Measurements from ENCODE around the gene ABCA8. TPM values are rescaled to one million over a fixed set of nuclear protein-coding genes. Genes with fewer than 3 reads are reported as not detected.

ABCA8 gene
- total RNA-seq, 1 experiment from 2014 or later = not detected

GRCh38 chr17:68870161-68870826, 84.9 kb downstream of the ABCA8 start:
- no peak for DNase-seq (ENCODE audit: low read depth)

- peak; percentile 15 for DNase-seq (ENCODE audit: low read depth)
These were observed 86.5 kb downstream of the ABCA8 start for GRCh38 chr17:68868708-68869107.

DNA sequence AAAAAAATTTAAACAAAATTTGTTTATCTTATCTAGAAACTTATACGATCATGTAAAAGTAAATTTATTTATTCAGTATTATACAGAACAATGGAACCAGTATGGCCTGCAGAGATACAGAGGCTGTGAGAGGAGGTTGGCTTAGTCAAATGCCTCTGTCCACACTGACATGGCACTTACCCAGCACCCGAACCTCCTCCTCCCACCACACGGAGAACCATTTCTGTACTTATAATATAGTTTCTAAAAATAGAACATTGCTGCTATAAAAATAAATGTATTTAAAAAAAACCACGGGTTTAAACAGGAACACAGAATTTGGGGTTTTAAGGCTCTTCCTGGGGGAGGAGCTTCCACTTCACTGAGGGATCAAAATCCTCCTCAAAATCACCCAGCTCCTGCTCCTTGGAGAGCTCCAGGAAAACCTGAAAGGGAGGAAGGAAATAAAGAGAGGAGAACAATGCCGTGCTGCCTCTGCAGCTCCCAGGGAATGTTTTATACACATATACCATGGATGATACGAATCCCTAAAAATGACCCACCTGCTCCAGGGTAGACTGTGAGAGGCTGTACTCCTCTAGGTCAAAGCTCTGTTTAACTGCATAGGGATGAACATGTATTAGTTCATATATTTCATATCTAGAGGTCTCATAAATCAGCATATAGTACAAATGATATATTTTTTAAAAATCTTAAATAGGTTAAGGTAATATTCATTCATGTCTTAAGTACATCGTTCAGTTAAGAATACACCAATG, 87.3 kb downstream of the ABCA8 start:
- no peak for DNase-seq (ENCODE audit: low read depth)

GRCh38 chr17:68865584-68865983, 89.6 kb downstream of the ABCA8 start:
- DNase-seq (ENCODE audit: low read depth) = no peak

DNA sequence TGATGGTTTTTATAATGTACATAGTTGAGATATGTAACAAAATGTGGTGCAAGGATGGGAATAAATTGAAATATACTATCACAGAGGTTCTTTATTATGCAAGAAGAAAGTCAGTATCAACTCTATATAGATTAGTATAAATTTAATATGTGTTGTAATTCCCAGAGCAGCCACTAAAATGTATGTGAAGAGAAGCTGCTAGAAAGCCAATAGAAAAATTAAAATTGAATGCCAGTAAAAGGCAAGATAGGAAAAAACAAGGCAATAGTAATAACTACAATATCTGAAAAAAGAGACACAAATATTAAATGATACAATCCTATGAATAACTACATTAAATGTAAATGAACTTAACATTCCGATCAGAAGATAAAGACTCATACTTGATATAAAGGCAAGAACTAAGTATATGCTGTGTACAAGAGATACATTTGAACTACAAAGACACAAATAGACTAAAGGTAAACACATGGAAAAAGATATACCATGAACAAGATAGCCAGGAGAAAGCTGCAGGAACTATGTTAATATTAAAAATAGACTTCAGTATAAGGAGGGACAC, 92.0 kb downstream of the ABCA8 start:
- no peak for DNase-seq (ENCODE audit: low read depth)

- DNase-seq (ENCODE audit: low read depth) = no peak
These were observed 93.6 kb downstream of the ABCA8 start for GRCh38 chr17:68861602-68862001.

DNA sequence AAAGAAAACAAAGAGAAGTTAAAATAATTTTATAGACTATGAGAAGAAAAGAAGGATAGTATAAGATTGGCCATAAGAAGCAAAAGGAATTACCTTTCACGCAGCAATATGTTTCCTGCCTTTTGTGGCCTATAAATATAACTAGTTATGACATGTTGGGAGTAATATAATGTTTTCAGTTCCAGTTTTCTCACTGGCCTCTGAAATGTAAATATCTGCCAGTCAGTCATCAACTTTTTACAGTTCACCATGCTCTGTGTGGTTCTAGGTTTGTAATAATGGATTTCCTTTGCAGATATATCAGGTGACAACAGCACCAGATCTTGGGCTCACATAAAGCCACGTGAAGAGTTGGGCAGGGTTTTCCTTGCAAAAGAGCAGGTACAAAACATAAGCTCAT, 94.3 kb downstream of the ABCA8 start:
- no peak for DNase-seq (ENCODE audit: low read depth)

GRCh38 chr17:68854452-68854851, 100.7 kb downstream of the ABCA8 start:
- DNase-seq (ENCODE audit: low read depth) = no peak

DNA sequence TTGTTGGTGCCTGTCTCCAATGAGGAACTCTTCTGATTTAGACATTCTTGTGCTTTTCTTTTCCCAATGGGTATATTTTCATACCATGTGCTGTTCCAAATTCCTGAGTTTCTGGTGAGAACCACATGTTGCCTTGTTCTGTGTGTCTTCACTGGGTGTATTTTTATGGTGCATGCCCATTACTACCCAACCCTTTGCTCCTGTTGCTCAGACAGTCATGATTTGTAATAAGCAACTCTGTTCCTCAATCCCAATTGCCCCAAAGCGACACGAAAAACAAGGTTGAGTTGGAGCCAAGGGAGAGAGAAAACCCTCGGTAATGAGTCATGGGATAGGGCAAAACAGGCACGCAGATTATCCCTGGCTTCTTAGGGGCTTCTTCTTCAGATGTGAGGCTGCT, 101.8 kb downstream of the ABCA8 start:
- peak; percentile 34 for DNase-seq (ENCODE audit: low read depth)

DNA sequence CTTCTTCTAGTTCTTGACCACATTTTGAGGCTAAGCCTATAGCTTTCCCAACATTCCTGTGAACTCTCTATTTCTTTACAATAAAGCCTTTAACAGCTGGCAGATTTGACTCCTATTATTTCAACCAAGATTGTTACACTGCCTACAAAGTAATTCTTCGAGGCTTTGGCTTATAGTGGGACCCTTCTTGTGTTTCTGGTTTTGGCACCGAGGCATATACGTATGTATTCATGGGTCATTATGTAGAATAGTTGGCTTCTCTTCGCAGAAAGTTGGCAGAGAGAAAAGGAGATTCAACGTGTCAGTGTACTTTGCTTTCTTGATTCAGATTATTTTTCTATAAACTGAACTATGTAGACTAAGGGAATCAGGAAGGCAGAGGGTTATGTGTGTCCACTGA, 102.2 kb downstream of the ABCA8 start:
- no peak for DNase-seq (ENCODE audit: low read depth)

DNA sequence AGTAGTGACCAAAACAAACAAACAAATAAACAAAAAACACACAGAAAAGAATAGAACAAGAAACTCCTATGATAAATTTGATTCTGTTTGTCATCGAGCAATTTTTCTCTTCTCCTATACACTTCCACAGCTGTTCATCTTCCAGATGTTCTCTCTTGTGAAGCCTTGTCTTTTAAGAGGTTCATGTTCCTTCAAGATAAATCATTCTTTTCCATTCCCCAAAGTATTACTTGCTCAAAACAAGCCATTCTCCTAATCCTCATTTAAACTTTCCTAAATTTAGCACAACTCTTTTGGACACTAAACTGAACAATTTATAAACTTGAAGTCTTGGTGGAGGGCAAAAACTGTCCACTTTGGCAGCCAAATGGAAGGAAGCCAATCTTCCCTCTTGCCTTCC, 103.3 kb downstream of the ABCA8 start:
- no peak for DNase-seq (ENCODE audit: low read depth)

GRCh38 chr17:68850749-68851510, 104.3 kb downstream of the ABCA8 start:
- no peak for DNase-seq (ENCODE audit: low read depth)

GRCh38 chr17:68849673-68850610, 105.2 kb downstream of the ABCA8 start:
- DNase-seq (ENCODE audit: low read depth) = peak; percentile 10

- no peak for DNase-seq (ENCODE audit: low read depth)
These were observed 107.5 kb downstream of the ABCA8 start for GRCh38 chr17:68847711-68848110.

DNA sequence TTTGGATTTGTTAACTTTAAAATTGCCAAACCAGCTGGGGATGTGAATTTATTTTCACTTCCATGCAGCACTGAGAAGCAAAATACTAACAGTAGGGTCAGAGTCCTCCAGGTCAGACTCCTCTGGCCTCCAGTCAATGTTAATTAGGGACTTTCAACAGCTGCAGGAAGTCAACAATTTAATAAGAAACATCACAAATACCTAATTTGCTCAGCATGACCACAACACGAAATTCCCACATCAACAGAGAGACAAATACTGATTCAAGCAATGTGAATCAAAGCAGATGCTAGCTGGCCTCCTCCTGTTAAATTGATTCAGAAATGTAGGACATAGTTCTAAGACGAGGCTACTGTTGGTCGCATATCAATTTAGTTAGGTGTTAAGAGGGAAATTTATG, 111.7 kb downstream of the ABCA8 start:
- peak; percentile 21 for DNase-seq (ENCODE audit: low read depth)

- no peak for DNase-seq (ENCODE audit: low read depth)
These were observed 115.1 kb downstream of the ABCA8 start for GRCh38 chr17:68840073-68840472.

GRCh38 chr17:68835071-68835470, 120.1 kb downstream of the ABCA8 start:
- DNase-seq (ENCODE audit: low read depth) = no peak

DNA sequence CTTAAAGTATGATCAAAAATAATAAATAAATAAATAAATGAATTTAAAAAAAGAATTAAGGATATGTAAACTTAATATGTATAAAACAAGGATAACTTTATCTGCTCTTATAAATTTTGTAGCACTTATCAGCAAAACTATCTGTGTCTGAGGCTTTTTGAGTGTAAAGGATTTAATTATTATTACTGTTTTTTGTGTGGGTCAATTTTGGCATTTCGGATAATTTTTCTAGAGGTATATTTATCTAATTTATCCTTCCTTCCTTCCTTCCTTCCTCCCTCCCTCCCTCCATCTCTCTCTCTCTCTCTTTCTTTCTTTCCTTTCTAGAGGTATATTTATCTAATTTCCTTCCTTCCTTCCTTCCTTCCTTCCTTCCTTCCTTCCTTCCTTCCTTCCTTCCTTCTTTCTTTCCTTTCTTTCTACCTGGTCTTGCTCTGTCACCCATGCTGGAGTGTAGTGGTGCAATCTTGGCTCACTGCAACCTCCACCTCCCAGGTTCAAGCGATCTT, 120.8 kb downstream of the ABCA8 start:
- no peak for DNase-seq (ENCODE audit: low read depth)

- DNase-seq (ENCODE audit: low read depth) = no peak
These were observed 122.9 kb downstream of the ABCA8 start for GRCh38 chr17:68832109-68832802.

GRCh38 chr17:68831170-68831569, 124.0 kb downstream of the ABCA8 start:
- no peak for DNase-seq (ENCODE audit: low read depth)

Data from RPMI7951 (cell line).